ENCODE measurements around the gene PTPRD. TPM values are rescaled to one million over a fixed set of nuclear protein-coding genes. Genes with fewer than 3 reads are reported as not detected.

PTPRD gene
- total and polyA plus RNA-seq, 2 of the 4 experiments (the other 2 are of a cell fraction), result 0.07 to 0.18 TPM

- BruUV-seq (replicated peaks), result no TSS peak
- ChIA-PET CTCF (no interaction called here), POLR2A (ENCODE audit: unreplicated experiment) (no interaction called here)
- Histone ChIP-seq H3K9me3 (ENCODE audit: control insufficient read depth, insufficient read depth, low read length) (peaks cover 3% of the 10 kb centered on the region), H4K8ac (ENCODE audit: low read depth in 2 of 2, low read length in 2 of 2) (no peak overlapping the region), H3K27ac (ENCODE audit: insufficient read depth, low read length) (no peak overlapping the region), H3K4me2 (ENCODE audit: low read depth, low read length) (no peak overlapping the region), H2BK20ac (ENCODE audit: low read depth, low read length) (no peak overlapping the region), H2AK5ac (ENCODE audit: low read depth, low read length) (no peak overlapping the region), H4K91ac (ENCODE audit: insufficient read depth, low read depth, low read length) (no peak overlapping the region), H2AK9ac (replicated peaks; ENCODE audit: low read depth, low read length, poor library complexity) (no peak overlapping the region), H2BK15ac (ENCODE audit: low read depth, low read length) (no peak overlapping the region), H4K5ac (ENCODE audit: low read depth, low read length) (no peak overlapping the region), H4K20me1 (ENCODE audit: insufficient read depth, low read length) (no peaks in the 10 kb centered on the region), H3K9me1 (ENCODE audit: insufficient read depth, low read length) (no peaks in the 10 kb centered on the region), H3K18ac (ENCODE audit: low read depth, low read length) (no peak overlapping the region), H3K36me3 (ENCODE audit: control insufficient read depth, insufficient read depth, low read length) (no peaks in the 10 kb centered on the region), H3K9ac (ENCODE audit: low read depth, low read length) (no peak overlapping the region), H3K79me1 (ENCODE audit: low read depth in 1 of 2, low read length in 2 of 2) (no peaks in the 10 kb centered on the region), H2AFZ (replicated peaks; ENCODE audit: low read length, poor library complexity) (no peak overlapping the region), H3K14ac (replicated peaks; ENCODE audit: low read depth, low read length) (no peak overlapping the region), H3K4me1 (ENCODE audit: control insufficient read depth, insufficient read depth, low read length) (no peaks in the 10 kb centered on the region), H3K23ac (ENCODE audit: low read depth, low read length) (no peak overlapping the region), H3K27me3 (ENCODE audit: control insufficient read depth, insufficient read depth, low read length) (no peaks in the 10 kb centered on the region), H3K56ac (ENCODE audit: extremely low read depth, insufficient read depth, low read length) (no peak overlapping the region), H3K4ac (ENCODE audit: low read depth, low read length) (no peak overlapping the region), H3K4me3 (ENCODE audit: insufficient read depth, low read depth, low read length) (no peak overlapping the region), H2BK5ac (ENCODE audit: low read depth, low read length, poor library complexity, severe bottlenecking) (no peak overlapping the region), H2BK120ac (ENCODE audit: low read depth, low read length) (no peak overlapping the region)
- in situ Hi-C loops (cut with MboI; ENCODE audit: low sequenced_read_pairs) (no loop called here), intact Hi-C loops (cut with micrococcal nuclease) (no loop called here), dilution Hi-C loops (cut with HindIII; ENCODE audit: low sequenced_read_pairs, unreplicated experiment) (no loop called here)
- no peak for DNase-seq
- no peak for ATAC-seq (ENCODE audit: low read depth)
- TF ChIP-seq RFX5 (IDR thresholded peaks at IDR 0.05; ENCODE audit: low read depth, low read length) (no peak), CTCF (conservative IDR thresholded peaks at IDR 0.05; ENCODE audit: low read depth, low read length) (no peak), SMC3 (IDR thresholded peaks at IDR 0.05; ENCODE audit: low read depth, low read length) (no peak), POLR2A (IDR thresholded peaks at IDR 0.05; ENCODE audit: low read depth, low read length) (no peak), RAD21 (IDR thresholded peaks at IDR 0.05; ENCODE audit: low read length) (no peak), FOS (IDR thresholded peaks at IDR 0.05; ENCODE audit: low read depth, low read length) (no peak), BHLHE40 (IDR thresholded peaks at IDR 0.05; ENCODE audit: low read depth, low read length) (no peak), CEBPB (IDR thresholded peaks at IDR 0.05; ENCODE audit: low read depth, low read length) (no peak)
- 80% methylated on average over 1 of the region's 5 CpGs; no CpG with 5 or more reads in 1 of the 2 experiments for WGBS, 2 experiments (ENCODE audit: extremely low coverage in 2 of 2, insufficient read length in 1 of 2)
Observed at GRCh38 chr9:8734760-8735159, 1878.0 kb downstream of the PTPRD start.
